Osteocyte (in vitro differentiated cells): ENCODE measurements around the gene CTNNAL1. TPM values are rescaled to one million over a fixed set of nuclear protein-coding genes. Genes with fewer than 3 reads are reported as not detected.

Source experiments
- DNase-seq: peaks from one replicate; pipeline ENCODE4 v3.0.0; 2021; ENCODE audit warnings: mixed read lengths; ENCODE audit not compliant: unreplicated experiment; ENCODE audit errors: extremely low spot score
- H3K27ac Mint-ChIP-seq: one replicate; pipeline ENCODE4 v1.8.0; 2021; ENCODE audit warnings: mild to moderate bottlenecking, mixed read lengths; ENCODE audit not compliant: unreplicated experiment
- H3K27me3 Mint-ChIP-seq: one replicate; pipeline ENCODE4 v1.8.0; 2021; ENCODE audit warnings: mixed read lengths; ENCODE audit not compliant: unreplicated experiment
- H3K36me3 Mint-ChIP-seq: one replicate; pipeline ENCODE4 v1.8.0; 2021; ENCODE audit warnings: mixed read lengths; ENCODE audit not compliant: unreplicated experiment
- H3K4me1 Mint-ChIP-seq: one replicate; pipeline ENCODE4 v1.8.0; 2021; ENCODE audit warnings: mixed read lengths; ENCODE audit not compliant: unreplicated experiment
- H3K4me3 Mint-ChIP-seq: one replicate; pipeline ENCODE4 v1.8.0; 2021; ENCODE audit warnings: mild to moderate bottlenecking, moderate library complexity, mixed read lengths; ENCODE audit not compliant: unreplicated experiment
- H3K9me3 Mint-ChIP-seq: one replicate; pipeline ENCODE4 v1.8.0; 2021; ENCODE audit warnings: mixed read lengths; ENCODE audit not compliant: unreplicated experiment
- CTCF ChIP-seq: fragments of 200-600 bp; sonication (generic); IDR thresholded peaks from 2 replicates; pipeline ENCODE4 v1.5.0; 2021; ENCODE audit warnings: antibody characterized with exemption, mild to moderate bottlenecking, moderate library complexity
- total RNA-seq: library from RNA; stranded (reverse); gene quantifications from 2 replicates; pipeline ENCODE4 v1.2.1, GENCODE V29; 2021

Gene CTNNAL1
- total RNA-seq, 1 donor from 2014 or later: 55.4 TPM

GRCh38 chr9:108963459-108964143, 49.7 kb downstream of the CTNNAL1 start:
- no peak overlapping the region for H3K4me3 Mint-ChIP-seq
- no peak for DNase-seq
- H3K36me3 Mint-ChIP-seq: peaks cover 31% of the 10 kb centered on the region
- no peak for TF ChIP-seq CTCF
- no peak overlapping the region for H3K27ac Mint-ChIP-seq
- H3K4me1 Mint-ChIP-seq: no peaks in the 10 kb centered on the region
- no peaks in the 10 kb centered on the region for H3K9me3 Mint-ChIP-seq
- H3K27me3 Mint-ChIP-seq: no peaks in the 10 kb centered on the region

GRCh38 chr9:108961151-108961550, 52.1 kb downstream of the CTNNAL1 start:
- H3K27ac Mint-ChIP-seq: no peak overlapping the region

GRCh38 chr9:108960331-108960730, 53.0 kb downstream of the CTNNAL1 start:
- Mint-ChIP-seq H3K4me3 (no peak overlapping the region), H3K27ac (no peak overlapping the region), H3K9me3 (no peaks in the 10 kb centered on the region), H3K4me1 (no peaks in the 10 kb centered on the region), H3K27me3 (no peaks in the 10 kb centered on the region), H3K36me3 (peaks cover 18% of the 10 kb centered on the region)
- TF ChIP-seq CTCF: no peak
- no peak for DNase-seq

More at GRCh38 chr9:108961151-108961550, 52.1 kb downstream of the CTNNAL1 start:
- H3K36me3 Mint-ChIP-seq: peaks cover 24% of the 10 kb centered on the region
- H3K9me3 Mint-ChIP-seq: no peaks in the 10 kb centered on the region
- DNase-seq: no peak
- no peaks in the 10 kb centered on the region for H3K27me3 Mint-ChIP-seq
- H3K4me3 Mint-ChIP-seq: no peak overlapping the region
- no peak for TF ChIP-seq CTCF
- H3K4me1 Mint-ChIP-seq: no peaks in the 10 kb centered on the region

GRCh38 chr9:108956631-108957026, 56.7 kb downstream of the CTNNAL1 start:
- peaks cover 2% of the 10 kb centered on the region for H3K4me1 Mint-ChIP-seq
- no peak for DNase-seq
- TF ChIP-seq CTCF: no peak
- H3K36me3 Mint-ChIP-seq: peaks cover 12% of the 10 kb centered on the region
- H3K9me3 Mint-ChIP-seq: no peaks in the 10 kb centered on the region
- H3K4me3 Mint-ChIP-seq: no peak overlapping the region
- no peaks in the 10 kb centered on the region for H3K27me3 Mint-ChIP-seq
- no peak overlapping the region for H3K27ac Mint-ChIP-seq

GRCh38 chr9:108956022-108956630, 57.2 kb downstream of the CTNNAL1 start:
- no peak for TF ChIP-seq CTCF
- Mint-ChIP-seq H3K27me3 (no peaks in the 10 kb centered on the region), H3K27ac (no peak overlapping the region), H3K4me3 (no peak overlapping the region), H3K36me3 (peaks cover 15% of the 10 kb centered on the region), H3K9me3 (no peaks in the 10 kb centered on the region), H3K4me1 (peaks cover 2% of the 10 kb centered on the region)
- no peak for DNase-seq
